ENCODE data around the gene MYO6.

MYO6 gene

DNA sequence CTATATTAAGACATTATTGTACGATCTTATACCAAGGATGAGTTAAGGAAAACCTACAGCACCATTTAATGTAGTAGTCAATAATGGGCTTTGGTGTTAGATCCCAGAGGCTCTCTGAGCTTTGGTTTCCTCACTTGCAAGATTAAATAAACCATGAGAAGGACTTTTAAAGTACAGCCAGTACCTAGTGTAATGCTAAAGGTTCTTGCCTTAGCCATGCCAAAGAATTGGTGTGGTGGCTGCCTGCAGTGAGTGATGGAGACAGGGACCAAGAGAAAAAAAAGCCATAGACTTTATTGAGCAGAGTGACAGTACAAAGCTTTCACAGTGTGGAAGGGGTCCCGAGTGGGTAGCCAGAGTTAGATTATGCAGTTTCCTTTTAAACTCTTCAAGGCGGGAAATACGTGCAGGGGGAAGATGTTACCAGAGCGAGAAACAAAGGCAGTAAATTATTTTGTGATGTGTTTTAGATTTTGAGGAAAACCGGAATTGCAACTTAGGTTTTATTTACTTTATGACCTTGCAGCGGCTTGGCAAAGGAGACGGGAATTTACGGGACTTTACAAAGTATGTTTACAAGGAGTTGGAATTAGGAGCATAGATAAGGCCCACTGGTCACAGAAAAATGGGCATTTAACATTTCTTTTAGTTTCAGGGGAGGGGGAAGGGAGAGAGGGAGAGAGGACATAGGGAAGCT, 100.4 kb downstream of the MYO6 start:
- no peaks in the 10 kb centered on the region for H4K20me1 ChIP-seq (ENCODE audit: insufficient read depth, low read length, poor library complexity, severe bottlenecking)
- no peak overlapping the region for H2AFZ ChIP-seq (ENCODE audit: low read length)
- H3K9ac ChIP-seq (ENCODE audit: low read depth, low read length, poor library complexity, severe bottlenecking), result no peak overlapping the region
- no peaks in the 10 kb centered on the region for H3F3A ChIP-seq (ENCODE audit: low read depth)
- H3K79me2 ChIP-seq (ENCODE audit: insufficient read depth, low read length), result no peaks in the 10 kb centered on the region
- H3K4me1 ChIP-seq (ENCODE audit: insufficient read depth, low read length, poor library complexity, severe bottlenecking), result no peaks in the 10 kb centered on the region
- H3K9me2 ChIP-seq (replicated peaks; ENCODE audit: low read depth, low read length), result no peaks in the 10 kb centered on the region
- no peak overlapping the region for H3K4me2 ChIP-seq (ENCODE audit: low read depth, low read length, poor library complexity, severe bottlenecking)
- H3K9me3 ChIP-seq (ENCODE audit: insufficient read depth, low read depth, low read length), result no peaks in the 10 kb centered on the region
- no peaks in the 10 kb centered on the region for H3K36me3 ChIP-seq (ENCODE audit: insufficient read depth, low read length)
- H3K4me3 ChIP-seq (ENCODE audit: low read length, poor library complexity, severe bottlenecking), result no peak overlapping the region
- TF ChIP-seq EZH2phosphoT487 (IDR thresholded peaks at IDR 0.05; ENCODE audit: borderline replicate concordance) (no peak), CTCF (conservative IDR thresholded peaks at IDR 0.05; ENCODE audit: low read length) (no peak)
- no peaks in the 10 kb centered on the region for H3K27me3 ChIP-seq (ENCODE audit: insufficient read depth, low read length, poor library complexity, severe bottlenecking)

GRCh38 chr6:75850026-75850833, 101.2 kb downstream of the MYO6 start:
- no peak overlapping the region for H3K9ac ChIP-seq (ENCODE audit: low read depth, low read length, poor library complexity, severe bottlenecking)
- H3K9me3 ChIP-seq (ENCODE audit: insufficient read depth, low read depth, low read length), result no peaks in the 10 kb centered on the region
- H3K27me3 ChIP-seq (ENCODE audit: insufficient read depth, low read length, poor library complexity, severe bottlenecking), result no peaks in the 10 kb centered on the region
- no peaks in the 10 kb centered on the region for H3K79me2 ChIP-seq (ENCODE audit: insufficient read depth, low read length)
- no peak overlapping the region for H3K4me2 ChIP-seq (ENCODE audit: low read depth, low read length, poor library complexity, severe bottlenecking)
- H3K36me3 ChIP-seq (ENCODE audit: insufficient read depth, low read length), result no peaks in the 10 kb centered on the region
- no peaks in the 10 kb centered on the region for H3K9me2 ChIP-seq (replicated peaks; ENCODE audit: low read depth, low read length)
- H3K4me3 ChIP-seq (ENCODE audit: low read length, poor library complexity, severe bottlenecking), result no peak overlapping the region
- no peaks in the 10 kb centered on the region for H4K20me1 ChIP-seq (ENCODE audit: insufficient read depth, low read length, poor library complexity, severe bottlenecking)
- H3F3A ChIP-seq (ENCODE audit: low read depth), result no peaks in the 10 kb centered on the region
- no peak for TF ChIP-seq CTCF (conservative IDR thresholded peaks at IDR 0.05; ENCODE audit: low read length)
- no peak for TF ChIP-seq EZH2phosphoT487 (IDR thresholded peaks at IDR 0.05; ENCODE audit: borderline replicate concordance)
- H2AFZ ChIP-seq (ENCODE audit: low read length), result no peak overlapping the region
- H3K4me1 ChIP-seq (ENCODE audit: insufficient read depth, low read length, poor library complexity, severe bottlenecking), result no peaks in the 10 kb centered on the region

DNA sequence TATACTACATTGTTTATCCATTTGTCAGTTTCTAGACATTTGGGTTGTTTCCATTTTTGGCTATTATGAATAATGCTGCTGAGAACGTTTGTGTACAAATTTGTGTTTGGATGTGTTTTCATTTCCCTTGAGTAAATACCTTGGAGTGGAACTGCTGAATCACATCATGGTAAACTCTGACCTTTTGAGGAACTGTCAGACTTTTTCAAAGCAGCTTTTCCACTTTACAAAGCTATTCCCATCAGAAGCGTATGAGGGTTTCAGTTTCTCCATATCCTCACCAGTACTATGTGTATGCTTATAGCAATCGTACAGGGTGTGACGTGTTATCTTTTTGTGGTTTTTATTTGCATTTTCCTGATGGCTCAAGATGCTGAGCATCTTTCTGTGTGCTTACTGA, 103.7 kb downstream of the MYO6 start:
- H3K4me1 ChIP-seq (ENCODE audit: insufficient read depth, low read length, poor library complexity, severe bottlenecking), result no peaks in the 10 kb centered on the region
- no peaks in the 10 kb centered on the region for H3K79me2 ChIP-seq (ENCODE audit: insufficient read depth, low read length)
- H3F3A ChIP-seq (ENCODE audit: low read depth), result no peaks in the 10 kb centered on the region
- no peak overlapping the region for H3K9ac ChIP-seq (ENCODE audit: low read depth, low read length, poor library complexity, severe bottlenecking)
- no peaks in the 10 kb centered on the region for H3K9me3 ChIP-seq (ENCODE audit: insufficient read depth, low read depth, low read length)
- TF ChIP-seq EZH2phosphoT487 (IDR thresholded peaks at IDR 0.05; ENCODE audit: borderline replicate concordance), result no peak
- TF ChIP-seq CTCF (conservative IDR thresholded peaks at IDR 0.05; ENCODE audit: low read length), result no peak
- H2AFZ ChIP-seq (ENCODE audit: low read length), result no peak overlapping the region
- H3K27me3 ChIP-seq (ENCODE audit: insufficient read depth, low read length, poor library complexity, severe bottlenecking), result no peaks in the 10 kb centered on the region
- H3K9me2 ChIP-seq (replicated peaks; ENCODE audit: low read depth, low read length), result no peaks in the 10 kb centered on the region
- no peak overlapping the region for H3K4me3 ChIP-seq (ENCODE audit: low read length, poor library complexity, severe bottlenecking)
- no peak overlapping the region for H3K4me2 ChIP-seq (ENCODE audit: low read depth, low read length, poor library complexity, severe bottlenecking)
- no peaks in the 10 kb centered on the region for H4K20me1 ChIP-seq (ENCODE audit: insufficient read depth, low read length, poor library complexity, severe bottlenecking)
- no peaks in the 10 kb centered on the region for H3K36me3 ChIP-seq (ENCODE audit: insufficient read depth, low read length)

Data from Loucy (cell line).